ENCODE data around the gene PPP1R12A.

The PPP1R12A gene

DNA sequence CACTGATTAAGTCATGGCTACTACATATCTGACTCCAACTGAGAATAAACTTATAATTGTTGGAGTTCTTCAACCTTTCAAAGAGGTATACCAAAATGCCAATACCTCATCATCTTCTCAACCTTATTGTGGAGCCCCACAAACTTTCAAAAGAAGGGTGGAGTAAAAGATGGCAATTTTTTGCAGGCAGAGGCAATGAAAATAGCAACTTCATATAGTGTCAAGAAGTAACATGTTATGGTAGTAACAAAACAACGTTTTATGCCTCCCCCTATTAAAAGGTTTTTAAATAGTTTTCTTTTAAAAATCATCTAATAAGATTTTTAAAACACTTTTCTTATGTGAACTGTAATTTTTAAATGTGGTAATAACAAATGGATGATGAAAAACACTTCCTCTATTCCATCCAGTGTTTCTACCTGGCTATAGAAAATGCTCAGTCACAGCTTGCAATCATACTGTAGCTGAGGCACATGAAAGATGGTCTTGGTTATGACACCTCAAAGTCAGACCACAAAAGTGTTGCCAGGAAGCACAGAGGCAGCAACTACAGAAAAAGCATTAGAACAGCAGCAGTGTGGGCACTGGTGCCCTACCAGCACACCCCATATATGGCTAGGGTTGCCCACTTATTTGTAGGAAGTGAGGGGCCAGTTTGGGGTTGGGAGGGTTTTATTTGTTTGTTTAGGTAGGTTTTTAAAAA lies 7.0 kb downstream of the PPP1R12A start:
- no peaks in the 10 kb centered on the region for H3K27me3 ChIP-seq
- TF ChIP-seq CTCF (IDR thresholded peaks at IDR 0.05): no peak
- intact Hi-C loops (cut with DNase I; ENCODE audit: low total_unique reads): no loop called here
- no peak overlapping the region for H3K4me3 ChIP-seq
- H3K27ac ChIP-seq: peak overlapping the region; percentile 5 to 98
- no peaks in the 10 kb centered on the region for H3K36me3 ChIP-seq
- DNase-seq: no peak
- H3K9me3 ChIP-seq: no peaks in the 10 kb centered on the region
- peaks cover 0 to 86% (median 20%) of the 10 kb centered on the region in 4 donors for H3K4me1 ChIP-seq

GRCh38 chr12:79926951-79927350 lies 7.9 kb downstream of the PPP1R12A start:
- H3K27ac ChIP-seq: peak overlapping the region in 1 of 2 donors; percentile 98
- intact Hi-C loops (cut with DNase I; ENCODE audit: low total_unique reads): no loop called here
- no peak for TF ChIP-seq CTCF (IDR thresholded peaks at IDR 0.05)
- H3K4me3 ChIP-seq: no peak overlapping the region
- H3K4me1 ChIP-seq: peaks cover 0 to 96% (median 25%) of the 10 kb centered on the region in 4 donors
- no peak for DNase-seq
- H3K9me3 ChIP-seq: no peaks in the 10 kb centered on the region
- no peaks in the 10 kb centered on the region for H3K36me3 ChIP-seq
- H3K27me3 ChIP-seq: no peaks in the 10 kb centered on the region

GRCh38 chr12:79925492-79925891 lies 9.4 kb downstream of the PPP1R12A start:
- H3K4me1 ChIP-seq: peaks cover 0 to 99% (median 34%) of the 10 kb centered on the region in 4 donors
- no peak for DNase-seq
- intact Hi-C loops (cut with DNase I; ENCODE audit: low total_unique reads): no loop called here

DNA sequence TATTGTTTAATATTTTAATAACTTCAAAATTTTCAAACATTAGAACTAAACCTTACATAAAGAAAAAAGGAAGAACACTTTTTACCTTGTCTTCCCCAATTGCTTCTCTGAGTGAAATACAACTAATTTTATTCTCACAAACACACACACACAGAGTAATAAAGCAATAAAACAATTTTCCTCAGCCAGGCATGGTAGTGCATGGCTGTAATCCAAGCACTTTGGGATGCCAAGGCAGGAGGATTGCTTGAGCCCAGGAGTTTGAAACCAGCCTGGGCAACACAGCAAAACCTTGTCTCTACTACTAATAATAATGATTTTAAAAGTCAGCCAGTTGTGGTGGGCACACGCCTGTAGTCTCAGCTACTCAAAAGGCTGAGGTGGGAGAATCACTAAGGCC lies 13.1 kb downstream of the PPP1R12A start:
- DNase-seq: no peak
- Histone ChIP-seq H3K27ac (peak overlapping the region in 1 of 2 donors; percentile 52), H3K4me1 (peaks cover 0 to 99% (median 32%) of the 10 kb centered on the region in 4 donors), H3K36me3 (no peaks in the 10 kb centered on the region), H3K4me3 (no peak overlapping the region), H3K27me3 (no peaks in the 10 kb centered on the region), H3K9me3 (no peaks in the 10 kb centered on the region)
- intact Hi-C loops (cut with DNase I; ENCODE audit: low total_unique reads): no loop called here
- TF ChIP-seq CTCF (IDR thresholded peaks at IDR 0.05): no peak

More at GRCh38 chr12:79925492-79925891, 9.4 kb downstream of the PPP1R12A start:
- Histone ChIP-seq H3K9me3 (no peaks in the 10 kb centered on the region), H3K4me3 (no peak overlapping the region), H3K27ac (peak overlapping the region; percentile 33 to 98), H3K36me3 (no peaks in the 10 kb centered on the region), H3K27me3 (no peaks in the 10 kb centered on the region)
- no peak for TF ChIP-seq CTCF (IDR thresholded peaks at IDR 0.05)

- Histone ChIP-seq H3K4me1 (peaks cover 0 to 99% (median 31%) of the 10 kb centered on the region in 4 donors), H3K4me3 (no peak overlapping the region), H3K9me3 (no peaks in the 10 kb centered on the region), H3K27me3 (no peaks in the 10 kb centered on the region), H3K36me3 (no peaks in the 10 kb centered on the region), H3K27ac (peak overlapping the region in 1 of 2 donors; percentile 52)
- TF ChIP-seq CTCF (IDR thresholded peaks at IDR 0.05): no peak
- DNase-seq: no peak
- intact Hi-C loops (cut with DNase I; ENCODE audit: low total_unique reads): no loop called here
Observed at GRCh38 chr12:79920421-79921238, 14.3 kb downstream of the PPP1R12A start.

Data from tibial artery (tissue), 4 donors.